ENCODE measurements around the gene MRC1.

DNA sequence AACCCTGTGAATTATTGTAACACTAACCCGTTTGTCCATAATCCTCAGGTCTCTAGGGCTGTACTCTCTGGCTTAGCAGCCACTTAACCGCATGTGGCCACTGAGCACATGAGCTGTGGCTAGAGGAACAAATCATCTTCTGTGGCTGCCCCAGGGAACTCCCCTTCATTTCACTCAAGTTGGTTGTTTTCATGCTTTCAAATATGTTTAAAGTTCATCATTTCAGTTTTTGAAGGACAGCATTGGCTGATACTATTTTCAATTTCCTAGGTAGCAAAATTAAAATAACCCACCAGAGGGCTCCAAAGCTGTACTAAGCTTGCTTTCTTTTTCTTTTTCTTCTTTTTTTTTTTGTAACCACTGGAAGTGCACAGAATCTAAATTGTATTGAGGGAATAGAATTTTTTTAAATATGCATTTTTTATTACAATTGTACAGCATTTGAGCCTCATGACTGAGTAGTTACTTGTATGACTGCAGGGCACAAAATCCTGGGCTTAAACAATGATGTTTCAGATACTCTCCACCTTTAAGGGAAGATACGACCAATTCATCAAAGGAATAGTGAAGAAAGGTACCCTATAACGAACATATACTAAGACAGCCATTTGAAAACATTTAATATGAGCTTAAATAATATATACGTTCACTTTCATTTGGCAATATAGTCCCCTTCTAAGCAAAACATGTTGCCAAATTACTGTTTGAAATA lies 38.6 kb downstream of the MRC1 start:
- TF ChIP-seq, protein P1, sequence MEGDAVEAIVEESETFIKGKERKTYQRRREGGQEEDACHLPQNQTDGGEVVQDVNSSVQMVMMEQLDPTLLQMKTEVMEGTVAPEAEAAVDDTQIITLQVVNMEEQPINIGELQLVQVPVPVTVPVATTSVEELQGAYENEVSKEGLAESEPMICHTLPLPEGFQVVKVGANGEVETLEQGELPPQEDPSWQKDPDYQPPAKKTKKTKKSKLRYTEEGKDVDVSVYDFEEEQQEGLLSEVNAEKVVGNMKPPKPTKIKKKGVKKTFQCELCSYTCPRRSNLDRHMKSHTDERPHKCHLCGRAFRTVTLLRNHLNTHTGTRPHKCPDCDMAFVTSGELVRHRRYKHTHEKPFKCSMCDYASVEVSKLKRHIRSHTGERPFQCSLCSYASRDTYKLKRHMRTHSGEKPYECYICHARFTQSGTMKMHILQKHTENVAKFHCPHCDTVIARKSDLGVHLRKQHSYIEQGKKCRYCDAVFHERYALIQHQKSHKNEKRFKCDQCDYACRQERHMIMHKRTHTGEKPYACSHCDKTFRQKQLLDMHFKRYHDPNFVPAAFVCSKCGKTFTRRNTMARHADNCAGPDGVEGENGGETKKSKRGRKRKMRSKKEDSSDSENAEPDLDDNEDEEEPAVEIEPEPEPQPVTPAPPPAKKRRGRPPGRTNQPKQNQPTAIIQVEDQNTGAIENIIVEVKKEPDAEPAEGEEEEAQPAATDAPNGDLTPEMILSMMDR (IDR thresholded peaks at IDR 0.05), result peak; percentile 22
- no peak for TF ChIP-seq EZH2 (IDR thresholded peaks at IDR 0.05; ENCODE audit: borderline replicate concordance, insufficient read depth, low read depth, low read length, poor library complexity, severe bottlenecking)

Data from B cell (primary cell).